Hematopoietic multipotent progenitor cell treated with erythropoietin and hydrocortisone succinate and interleukin-3 and kit ligand, for 8 days (in vitro differentiated cells): ENCODE measurements around the gene KCNMB1.

ENCODE experiments used
- DNase-seq: peaks from one replicate; pipeline ENCODE4 v3.0.0-alpha.2; 2015

KCNMB1 gene

DNA sequence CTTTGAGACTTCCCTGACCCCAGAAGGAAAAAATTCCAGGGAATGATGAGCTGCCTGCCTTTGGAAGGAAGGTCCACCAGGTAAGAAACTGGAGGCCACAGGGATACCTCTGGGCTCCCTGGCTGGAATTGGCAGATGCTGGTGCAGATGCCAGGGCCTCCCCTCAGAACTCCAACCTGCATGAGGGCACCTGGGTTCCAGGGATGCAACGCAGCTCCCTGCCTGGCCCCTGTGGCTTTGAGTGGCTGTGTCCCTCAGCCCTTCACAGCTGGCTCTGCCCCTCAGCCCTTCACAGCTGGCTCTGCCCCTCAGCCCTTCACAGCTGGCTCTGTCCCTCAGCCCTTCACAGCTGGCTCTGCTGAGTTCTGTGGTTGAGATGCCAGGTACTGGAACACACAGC lies 13.9 kb downstream of the KCNMB1 start:
- no peak for DNase-seq

DNA sequence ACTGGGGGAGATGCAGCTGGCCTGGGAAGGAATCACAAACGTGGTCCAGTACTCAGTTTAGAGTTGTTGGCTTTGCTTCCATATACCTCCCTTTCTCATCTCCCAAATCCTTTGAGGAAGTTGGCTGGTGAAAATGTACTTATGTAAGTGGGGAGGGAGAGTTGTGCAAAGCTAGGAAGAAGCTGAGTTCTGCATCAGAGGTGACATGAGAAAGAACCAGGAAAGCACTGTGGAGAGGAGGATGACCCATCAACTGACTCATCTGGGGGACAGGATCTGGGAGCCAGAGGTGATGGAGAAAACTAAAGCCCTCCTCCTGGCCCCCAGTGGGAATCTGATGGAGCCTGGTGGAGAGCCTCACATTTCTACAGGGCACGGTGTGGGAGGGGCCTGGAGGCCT lies 16.2 kb downstream of the KCNMB1 start:
- DNase-seq = no peak

DNA sequence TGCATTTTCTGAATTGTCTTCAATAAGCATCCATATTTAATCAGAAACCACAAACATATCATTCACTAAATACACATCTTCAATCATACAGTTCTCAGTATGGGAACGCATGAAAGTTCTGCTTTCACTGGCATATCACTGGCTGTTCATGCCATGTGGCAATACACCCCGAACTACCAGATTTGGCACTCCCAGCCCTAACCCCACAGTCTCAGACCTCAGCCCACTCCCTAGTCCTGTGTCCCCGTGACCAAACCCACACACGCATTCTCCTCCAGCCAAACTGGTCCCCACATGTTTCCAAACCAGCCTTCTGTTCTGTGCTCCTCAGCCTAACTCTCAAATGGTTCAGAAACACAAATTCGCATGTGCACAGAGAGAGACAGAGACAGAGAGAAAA lies 20.6 kb downstream of the KCNMB1 start:
- no peak for DNase-seq

DNA sequence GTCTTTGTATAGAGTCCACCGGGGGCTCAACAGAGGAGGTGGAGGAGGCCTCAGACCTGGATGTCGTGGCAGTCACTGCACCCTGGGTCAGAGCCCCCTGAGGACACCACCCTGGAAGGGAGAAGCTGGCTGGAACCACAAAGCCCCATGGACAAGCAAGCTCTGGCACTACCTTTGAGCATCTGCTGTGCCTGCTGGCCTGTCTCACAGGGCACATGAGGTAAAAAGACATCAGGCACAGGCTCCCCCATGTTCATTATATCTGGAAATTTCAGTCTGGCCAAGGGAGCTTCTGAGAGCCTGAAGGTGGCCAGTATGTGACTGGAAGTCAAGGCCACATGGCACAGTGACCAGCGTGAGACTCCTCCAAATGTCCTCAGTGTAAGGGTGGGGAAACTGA lies 22.9 kb downstream of the KCNMB1 start:
- no peak for DNase-seq

DNA sequence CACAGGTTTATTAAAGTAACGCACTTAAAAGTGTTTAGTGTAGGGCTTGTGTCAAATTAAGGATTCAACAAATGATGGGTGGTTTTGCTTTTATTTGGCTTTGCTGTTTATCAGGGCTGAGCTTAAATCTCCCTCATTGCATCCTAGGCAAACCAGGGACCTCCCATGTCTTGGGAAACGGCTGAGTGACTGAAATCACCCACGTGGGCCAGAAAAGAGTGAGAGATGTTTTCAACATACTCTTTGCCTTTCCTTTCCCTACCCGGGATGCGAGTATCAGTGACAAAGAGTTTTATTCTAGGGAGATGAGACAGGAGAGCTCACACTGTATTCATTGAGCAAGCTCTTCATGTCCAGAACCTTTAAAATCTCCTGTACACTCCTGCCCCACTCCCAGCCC lies 23.3 kb downstream of the KCNMB1 start:
- no peak for DNase-seq

DNA sequence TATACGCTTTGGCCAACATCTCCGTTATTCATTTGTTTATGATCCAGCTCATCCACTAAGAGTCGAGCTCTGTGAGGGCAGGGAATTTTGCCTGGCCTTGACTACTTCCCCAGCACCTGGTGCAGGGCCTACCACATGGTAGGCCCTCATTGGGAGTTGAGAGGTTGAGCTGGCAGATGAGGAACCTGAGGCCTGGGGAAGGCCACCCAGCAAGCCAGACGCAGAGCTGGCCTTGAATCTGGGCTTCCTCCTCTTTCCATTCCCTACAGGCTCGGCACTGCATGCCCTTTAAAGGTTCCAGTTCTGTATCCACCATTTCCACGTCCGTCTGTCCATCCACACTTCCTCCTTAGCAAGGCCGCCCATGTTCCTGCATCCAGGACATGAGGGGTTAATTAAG lies 24.2 kb downstream of the KCNMB1 start:
- no peak for DNase-seq

DNA sequence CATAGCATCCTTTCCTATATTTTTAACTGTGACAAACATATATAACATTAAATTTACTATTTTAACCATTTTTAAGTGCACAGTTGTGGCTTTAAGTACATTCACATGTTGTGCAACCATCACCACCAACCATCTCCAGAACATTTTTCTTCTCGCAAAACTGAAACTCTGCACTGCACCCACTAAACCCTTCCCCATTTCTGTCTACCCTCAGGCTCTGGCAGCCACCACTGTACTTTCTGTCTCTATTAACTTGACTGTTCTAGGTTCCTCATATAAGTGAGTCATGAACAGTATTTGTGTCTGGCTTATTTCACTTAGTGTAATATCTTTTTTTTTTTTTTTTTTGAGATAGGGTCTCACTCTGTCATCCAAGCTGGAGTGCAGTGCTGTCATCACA lies 25.5 kb downstream of the KCNMB1 start:
- no peak for DNase-seq

DNA sequence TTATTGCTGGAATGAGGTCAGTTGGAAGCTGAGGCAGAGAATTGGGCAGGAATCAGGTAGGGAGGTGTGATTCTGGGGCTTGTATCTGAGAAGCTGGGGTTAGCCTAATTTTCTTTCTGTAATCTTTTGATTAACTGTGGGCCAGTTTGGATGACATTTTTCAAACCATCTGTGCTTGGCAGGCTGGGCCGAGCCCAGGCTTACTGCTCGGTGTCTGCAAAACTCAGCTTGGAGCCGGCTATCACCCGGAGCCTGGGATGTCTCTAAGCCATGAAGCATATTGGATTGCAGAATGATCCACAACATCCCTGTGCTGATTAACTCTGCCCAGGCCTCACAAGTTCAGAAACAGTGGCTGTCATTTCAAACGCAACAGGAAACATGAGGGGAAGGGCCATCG lies 26.5 kb downstream of the KCNMB1 start:
- DNase-seq = no peak

DNA sequence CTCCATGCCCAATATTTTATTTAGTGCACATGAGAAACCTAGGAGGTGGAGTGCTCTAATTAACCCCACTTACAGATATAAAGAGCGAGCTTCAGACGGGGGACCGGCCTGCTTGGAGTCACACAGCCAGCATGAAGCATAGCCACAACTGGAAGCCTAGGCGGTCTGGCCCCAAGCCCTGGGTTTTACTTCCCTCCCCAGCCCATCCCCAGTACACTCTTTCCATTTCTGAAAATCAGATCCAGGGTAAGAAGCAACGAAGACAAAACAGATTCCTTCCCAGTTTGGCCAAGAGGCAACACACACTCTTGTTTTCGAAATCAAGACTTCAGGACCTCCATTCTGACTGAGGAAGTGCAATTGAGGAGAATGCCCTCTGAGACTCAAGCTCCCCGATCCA lies 27.1 kb downstream of the KCNMB1 start:
- DNase-seq = no peak

DNA sequence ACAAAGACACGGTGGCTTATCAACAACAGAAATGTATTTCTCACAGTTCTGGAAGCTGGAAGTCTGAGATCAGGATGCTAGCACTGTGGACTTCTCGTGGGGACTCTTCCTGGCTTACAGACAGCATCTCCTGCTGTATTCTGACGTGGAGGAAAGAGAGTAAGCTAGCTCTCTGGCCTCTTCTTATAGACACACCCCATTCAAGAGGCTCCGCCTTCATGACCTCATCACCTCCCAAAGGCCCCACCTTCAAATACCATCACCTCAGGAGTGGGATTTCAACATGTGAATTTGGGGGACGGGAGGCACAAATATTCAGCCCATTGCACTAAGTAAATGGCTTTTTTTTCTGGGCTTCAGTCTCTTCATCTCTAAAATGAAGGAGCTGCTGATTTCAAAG lies 27.6 kb downstream of the KCNMB1 start:
- no peak for DNase-seq

DNA sequence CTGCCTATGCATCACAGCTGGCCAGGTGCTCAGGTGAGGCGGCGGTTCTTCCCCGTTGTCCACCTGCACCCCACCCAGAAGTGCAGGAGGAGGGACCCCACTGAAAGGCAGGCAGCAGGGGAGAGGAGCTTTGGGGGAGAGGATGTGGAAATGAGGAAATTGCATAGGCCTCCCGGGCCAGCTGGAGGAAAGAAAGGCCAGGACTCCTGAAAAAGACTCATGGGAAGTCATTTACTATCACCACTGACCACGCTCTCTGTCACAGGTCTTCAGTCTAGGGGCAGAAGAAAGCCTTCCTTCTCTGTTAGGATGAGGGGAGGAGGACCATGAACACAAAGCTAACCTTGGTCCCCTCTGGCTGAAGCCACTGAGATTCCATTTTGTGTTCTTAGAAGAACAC lies 28.1 kb downstream of the KCNMB1 start:
- DNase-seq = no peak

DNA sequence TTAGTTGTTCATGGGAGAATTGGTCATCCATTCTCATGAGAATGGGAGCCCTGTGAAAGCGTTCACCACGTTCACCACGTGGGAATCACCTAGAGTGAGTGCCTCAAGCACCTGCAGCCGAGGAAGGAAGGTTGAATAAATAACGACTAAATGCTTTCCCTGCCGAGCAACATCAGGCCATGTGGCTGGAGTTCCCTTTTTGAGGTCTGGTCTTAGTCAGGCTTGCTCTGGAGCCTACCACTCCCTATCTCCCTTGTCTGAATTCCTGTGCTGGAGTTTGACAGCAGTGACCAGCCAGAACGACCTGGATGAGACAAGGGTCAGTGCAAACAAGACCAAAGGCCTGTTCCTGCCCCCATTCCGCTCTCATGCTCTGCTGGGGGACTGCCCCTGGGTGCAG lies 28.5 kb downstream of the KCNMB1 start:
- DNase-seq = no peak

DNA sequence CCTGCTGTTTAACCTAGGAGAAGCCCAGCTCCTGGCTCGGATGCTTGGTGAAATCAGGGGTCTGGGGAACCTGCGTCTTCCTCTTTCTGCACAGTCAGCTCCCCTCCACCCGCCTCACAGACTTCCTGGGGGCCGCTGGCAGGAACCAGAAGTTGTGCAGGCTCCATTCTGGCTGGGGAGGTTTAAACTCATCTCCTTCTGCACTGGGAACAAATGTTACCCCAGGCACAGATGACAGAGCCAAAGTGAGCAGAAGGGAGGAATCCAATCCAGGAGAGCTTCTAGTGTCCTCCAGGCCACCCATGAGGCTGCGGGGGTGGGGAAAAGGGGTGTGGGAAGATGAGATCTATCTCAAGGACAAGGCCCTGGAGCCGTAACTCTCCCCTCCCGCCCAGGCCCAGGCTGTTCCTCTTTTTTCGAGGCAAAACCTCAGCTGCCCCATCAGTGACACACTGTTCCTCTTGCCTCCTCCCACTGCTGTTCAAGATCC lies 31.2 kb downstream of the KCNMB1 start:
- DNase-seq = peak; percentile 45

DNA sequence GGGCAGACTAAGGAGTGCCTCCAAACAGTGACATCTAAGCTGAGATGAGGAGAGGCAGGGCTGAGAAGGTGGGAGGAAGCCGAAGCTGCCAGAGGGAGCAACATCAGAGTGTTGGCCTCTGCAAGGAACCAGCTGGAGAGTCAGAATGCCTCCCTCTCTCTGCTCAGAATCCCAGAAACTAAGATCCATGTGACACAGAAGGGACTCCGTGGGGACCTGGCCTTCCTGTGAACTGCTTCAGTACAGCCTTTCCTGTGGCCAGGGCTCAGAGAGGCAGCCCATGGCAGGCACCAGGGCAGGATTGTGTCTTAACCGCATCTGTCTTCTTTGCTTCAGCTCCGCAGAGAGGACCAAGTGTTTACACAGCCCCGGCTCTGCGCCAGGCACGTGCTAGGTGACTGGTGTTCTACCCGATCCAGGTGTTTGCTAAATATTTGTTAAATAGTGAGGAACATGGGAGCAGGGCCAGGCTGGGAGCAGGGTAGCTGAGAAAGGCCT lies 33.5 kb downstream of the KCNMB1 start:
- no peak for DNase-seq

DNA sequence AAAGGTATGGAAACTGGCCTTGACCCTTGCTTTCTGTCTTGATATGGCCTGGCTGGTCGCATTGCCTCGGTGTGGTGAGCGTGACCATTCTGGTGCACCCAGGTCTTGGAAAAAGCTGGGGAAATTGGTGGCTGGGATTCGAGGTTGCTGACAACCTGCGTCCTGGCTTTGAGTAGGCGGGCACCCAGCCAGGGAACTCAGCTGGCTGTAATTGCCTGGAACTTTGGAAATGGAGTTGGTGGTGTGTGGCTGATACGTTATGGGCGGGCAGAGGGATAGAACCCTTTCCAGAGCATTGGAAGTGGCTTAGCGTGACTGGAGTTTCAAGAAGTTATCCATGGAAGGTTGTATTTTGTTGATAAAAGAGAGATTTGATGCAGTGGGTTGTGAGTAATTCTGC lies 35.2 kb downstream of the KCNMB1 start:
- DNase-seq = no peak

DNA sequence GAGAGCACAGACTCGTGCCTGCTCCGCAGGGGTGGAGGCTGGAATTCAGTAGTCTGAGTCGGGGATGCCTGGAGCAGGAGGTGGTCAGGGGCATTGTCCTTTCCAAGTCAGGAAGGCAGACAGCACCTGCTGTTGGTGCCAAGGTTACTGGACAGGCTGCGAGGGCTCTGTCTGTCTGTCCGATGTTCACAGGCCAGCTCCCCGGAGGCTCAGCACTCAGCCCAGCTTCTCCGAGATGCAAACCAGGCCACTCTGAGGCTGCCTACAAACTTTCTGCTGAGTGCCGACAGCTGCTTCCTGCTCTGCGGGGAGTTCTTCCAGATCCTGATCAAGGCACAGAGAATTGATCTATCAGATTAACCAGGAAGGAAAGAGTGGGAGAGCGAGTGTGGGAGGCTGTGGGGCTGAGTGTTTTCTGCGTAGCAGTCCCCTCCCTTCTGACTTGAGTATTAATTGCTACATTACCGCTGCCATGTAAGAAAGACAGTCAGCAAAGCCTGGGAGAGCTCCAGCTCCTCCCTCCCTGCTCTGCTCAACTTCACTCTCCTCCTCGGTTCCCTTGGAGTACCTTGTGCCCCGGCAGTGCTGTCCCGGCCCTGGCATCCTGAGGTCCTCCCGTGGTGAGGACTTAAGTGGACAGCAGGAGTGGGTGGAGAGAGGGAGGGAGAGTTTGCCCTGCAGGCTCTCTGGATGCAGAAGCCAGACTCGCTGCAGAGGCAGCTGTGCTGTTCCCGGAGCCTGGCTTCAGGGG lies 36.0 kb downstream of the KCNMB1 start:
- no peak for DNase-seq

DNA sequence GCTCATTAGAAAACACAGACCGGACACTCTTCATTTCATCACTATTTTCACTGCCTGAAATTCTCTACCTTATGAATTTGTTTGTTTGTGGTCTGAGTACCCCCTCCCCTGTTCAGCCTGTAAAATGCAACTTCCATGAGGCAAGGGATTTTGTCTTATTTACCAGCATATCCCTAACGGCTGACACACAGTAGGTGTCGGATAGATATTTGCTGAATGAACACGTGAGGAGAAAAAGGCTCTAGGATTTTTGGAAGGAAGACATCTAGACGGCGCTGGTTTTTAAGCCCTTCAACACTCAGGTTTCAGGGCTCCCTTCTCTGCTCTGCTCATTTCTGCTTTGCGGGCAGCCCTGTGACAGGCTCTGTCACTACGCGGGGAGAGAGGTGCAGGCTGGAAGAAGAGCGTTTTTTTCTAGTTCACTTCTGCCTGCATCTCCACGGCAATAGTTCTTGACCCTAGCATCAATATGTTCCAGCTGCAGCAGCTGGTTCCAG lies 41.0 kb downstream of the KCNMB1 start:
- no peak for DNase-seq

DNA sequence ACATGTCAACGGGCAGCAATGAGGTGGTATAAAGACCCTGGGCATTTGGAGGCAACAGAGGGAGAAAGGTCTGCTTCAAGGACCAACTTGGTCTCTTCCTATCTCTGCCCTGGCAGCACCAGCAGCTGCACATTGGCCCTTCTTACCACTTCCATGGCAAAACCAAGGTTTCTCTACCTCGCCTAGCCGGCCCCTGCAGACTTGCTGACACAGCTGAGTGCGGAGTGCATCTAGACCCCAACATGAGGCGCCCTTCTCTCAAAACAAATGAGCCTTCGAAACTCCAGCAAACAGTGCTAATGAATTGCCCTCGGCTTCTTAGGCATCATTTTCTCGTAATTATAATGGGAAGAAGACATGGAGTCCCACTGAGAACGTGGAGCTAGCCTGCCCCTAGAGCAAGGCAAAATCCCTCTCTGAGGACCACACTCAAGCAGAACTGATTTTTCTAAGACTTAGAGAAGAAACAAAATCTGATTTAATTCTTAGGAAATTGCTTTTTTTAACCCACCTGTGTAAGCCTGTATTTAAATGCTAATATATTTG lies 42.1 kb downstream of the KCNMB1 start:
- no peak for DNase-seq

DNA sequence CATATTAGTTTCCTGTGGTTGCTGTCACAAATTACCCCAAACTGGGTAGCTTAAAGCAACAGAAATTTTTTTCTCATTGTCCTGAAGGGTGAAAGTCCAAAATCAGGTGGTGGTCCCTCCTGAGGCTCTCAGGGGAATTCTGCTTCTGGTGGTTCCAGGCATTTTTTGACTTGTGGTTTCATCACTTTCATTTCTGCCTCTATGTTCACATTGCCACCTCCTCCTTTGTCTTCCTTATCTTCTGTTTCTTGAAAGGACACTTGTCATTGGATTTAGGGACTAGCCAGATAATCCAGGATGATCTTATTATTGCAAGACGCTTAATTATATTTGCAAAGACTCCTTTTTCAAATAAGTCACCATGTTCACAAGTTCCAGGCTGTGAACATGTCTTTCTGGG lies 43.2 kb downstream of the KCNMB1 start:
- no peak for DNase-seq

DNA sequence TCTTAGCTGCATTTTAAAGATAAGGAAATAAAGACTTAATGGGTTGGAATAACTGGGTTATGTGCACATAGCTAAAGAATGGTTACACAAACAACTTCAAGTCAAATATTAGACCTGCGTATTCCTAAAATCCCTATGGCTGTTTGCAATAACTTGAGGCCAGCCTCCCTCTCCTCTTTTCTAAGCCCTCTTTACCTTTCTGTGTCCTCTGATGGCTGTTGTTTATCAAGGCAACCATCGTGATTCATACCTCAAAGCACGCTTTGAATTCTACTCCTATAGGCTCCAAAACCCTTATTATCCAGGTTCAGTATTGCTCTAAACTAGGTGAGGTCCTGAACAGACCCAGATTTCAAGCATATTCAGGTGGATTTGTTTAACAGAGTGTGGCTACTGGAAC lies 46.0 kb downstream of the KCNMB1 start:
- no peak for DNase-seq

DNA sequence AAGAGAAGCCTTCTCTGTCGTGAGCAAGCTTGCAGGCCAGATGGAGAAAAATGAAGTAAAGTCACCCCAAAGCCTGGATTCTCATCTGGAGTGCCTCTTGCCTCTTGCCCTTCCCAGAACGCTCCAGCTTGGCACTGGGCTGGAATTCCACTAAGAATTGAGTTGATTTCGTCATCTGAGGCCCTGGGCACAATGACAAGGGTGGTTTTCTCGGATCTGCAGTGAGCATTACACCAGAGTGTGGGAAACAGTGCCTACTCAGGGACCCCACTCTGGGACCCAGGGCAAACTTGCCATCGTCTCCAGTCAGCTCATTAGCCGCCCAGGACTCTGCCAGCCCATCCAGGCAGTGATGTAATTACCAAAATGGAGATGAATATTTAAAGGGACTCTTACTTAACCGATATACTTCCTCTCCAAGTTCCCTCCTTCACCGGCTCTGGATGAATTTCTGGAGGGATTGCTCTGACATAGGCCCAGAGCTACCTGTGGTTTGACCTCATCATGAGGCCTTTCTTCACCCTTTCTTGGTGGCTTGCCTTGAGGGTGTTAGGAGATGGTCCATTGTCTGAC lies 46.9 kb downstream of the KCNMB1 start:
- no peak for DNase-seq

DNA sequence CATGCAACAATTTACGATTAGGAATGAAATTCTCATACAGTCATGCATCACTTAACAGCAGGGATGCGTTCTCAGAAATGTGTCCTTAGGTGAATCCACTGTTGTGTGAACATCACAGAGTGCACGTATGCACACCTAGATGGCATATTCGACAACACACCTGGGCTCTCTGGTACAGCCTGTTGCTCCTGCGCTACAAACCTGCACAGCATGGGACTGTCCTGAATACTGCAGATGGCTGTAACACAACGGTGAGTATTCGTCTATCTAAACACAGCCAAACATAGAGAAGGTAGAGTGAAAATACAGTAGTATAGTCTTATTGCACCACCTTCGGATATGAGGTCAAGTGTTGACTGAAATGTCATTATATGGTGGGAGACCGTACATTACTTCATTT lies 47.6 kb downstream of the KCNMB1 start:
- no peak for DNase-seq

DNA sequence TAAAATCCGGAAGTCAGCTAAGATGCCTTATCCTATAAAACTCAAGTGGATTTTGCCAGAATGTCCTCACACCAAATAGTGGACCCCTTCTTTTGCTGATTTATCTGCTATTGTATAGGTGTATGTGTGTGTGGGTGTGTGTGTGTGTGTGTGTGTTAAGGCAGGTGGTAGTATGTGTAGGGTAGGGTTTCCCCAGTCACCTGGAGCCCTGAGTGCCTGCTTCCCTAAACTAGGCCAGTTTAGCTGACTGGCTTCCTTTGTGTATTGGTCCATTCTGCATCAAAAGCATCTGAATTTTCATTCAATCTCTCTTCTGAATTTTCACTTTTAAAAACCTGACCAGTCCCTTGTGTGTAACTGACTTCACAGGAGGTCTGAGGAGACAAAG lies 49.4 kb downstream of the KCNMB1 start:
- no peak for DNase-seq
